8988T (cell line): ENCODE data around the gene GTF2F2.

ENCODE experiments used
- DNase-seq: peaks from one replicate; pipeline ENCODE4 v3.0.0; 2011

GTF2F2 gene

GRCh38 chr13:45305079-45305478 lies 184.8 kb downstream of the GTF2F2 start:
- no peak for DNase-seq

GRCh38 chr13:45306966-45307365 lies 186.7 kb downstream of the GTF2F2 start:
- no peak for DNase-seq

GRCh38 chr13:45310341-45311131 lies 190.2 kb downstream of the GTF2F2 start:
- no peak for DNase-seq

GRCh38 chr13:45314822-45315221 lies 194.5 kb downstream of the GTF2F2 start:
- no peak for DNase-seq

- DNase-seq: no peak
Measured at GRCh38 chr13:45315520-45316167, 195.3 kb downstream of the GTF2F2 start.

GRCh38 chr13:45316338-45316737 lies 196.0 kb downstream of the GTF2F2 start:
- DNase-seq: no peak

GRCh38 chr13:45316996-45317395 lies 196.7 kb downstream of the GTF2F2 start:
- DNase-seq: no peak

GRCh38 chr13:45320876-45321629 lies 200.7 kb downstream of the GTF2F2 start:
- DNase-seq: no peak

- DNase-seq: no peak
Measured at GRCh38 chr13:45325806-45326205, 205.5 kb downstream of the GTF2F2 start.

GRCh38 chr13:45327253-45327955 lies 207.1 kb downstream of the GTF2F2 start:
- no peak for DNase-seq

- DNase-seq: no peak
Measured at GRCh38 chr13:45328661-45329111, 208.4 kb downstream of the GTF2F2 start.

GRCh38 chr13:45331123-45331619 lies 210.9 kb downstream of the GTF2F2 start:
- no peak for DNase-seq

- DNase-seq: no peak
Measured at GRCh38 chr13:45331692-45332035, 211.4 kb downstream of the GTF2F2 start.

- DNase-seq: no peak
Measured at GRCh38 chr13:45332036-45332830, 211.9 kb downstream of the GTF2F2 start.

GRCh38 chr13:45332831-45333219 lies 212.5 kb downstream of the GTF2F2 start:
- DNase-seq: no peak

- no peak for DNase-seq
Measured at GRCh38 chr13:45333251-45333976, 213.1 kb downstream of the GTF2F2 start.
